ENCODE results near the gene NUP210. TPM values are rescaled to one million over a fixed set of nuclear protein-coding genes. Genes with fewer than 3 reads are reported as not detected.

NUP210 gene
- polyA plus RNA-seq, 1 donor: 26.0 TPM

DNA sequence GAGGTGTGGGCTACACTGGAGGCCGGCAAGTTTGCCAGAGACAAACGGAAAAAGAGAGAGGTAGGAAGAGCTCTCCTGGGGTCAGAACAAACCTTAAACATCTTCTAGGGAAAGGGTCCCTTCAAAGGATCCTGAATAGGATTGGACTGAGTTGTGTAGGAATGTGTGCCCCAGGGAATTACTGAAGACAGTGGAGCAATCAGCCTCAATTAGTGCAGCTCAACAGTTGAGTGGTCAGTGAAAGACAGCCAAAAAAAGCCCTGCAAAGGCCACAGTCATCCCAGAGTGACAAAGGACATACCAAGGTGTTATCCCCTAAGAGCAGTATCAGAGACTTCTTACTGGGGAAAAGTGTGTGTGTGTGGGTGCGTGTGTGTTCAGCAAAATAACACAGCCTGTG lies 70.3 kb downstream of the NUP210 start:
- WGBS (ENCODE audit: insufficient coverage, low lambda C conversion rate): 60% methylated on average over 1 of the region's 3 CpGs
- Histone ChIP-seq H3K27me3 (ENCODE audit: control insufficient read depth, insufficient read depth, low read length) (no peaks in the 10 kb centered on the region), H3K36me3 (ENCODE audit: control insufficient read depth, insufficient read depth, low read length) (peaks cover 52% of the 10 kb centered on the region), H3K4me3 (ENCODE audit: low read length) (no peak overlapping the region), H3K27ac (ENCODE audit: low read length) (no peak overlapping the region), H3K4me1 (ENCODE audit: control insufficient read depth, insufficient read depth, low read length) (no peaks in the 10 kb centered on the region), H3K9me3 (ENCODE audit: control insufficient read depth, low read depth, low read length) (no peaks in the 10 kb centered on the region)
- no peak for DNase-seq

DNA sequence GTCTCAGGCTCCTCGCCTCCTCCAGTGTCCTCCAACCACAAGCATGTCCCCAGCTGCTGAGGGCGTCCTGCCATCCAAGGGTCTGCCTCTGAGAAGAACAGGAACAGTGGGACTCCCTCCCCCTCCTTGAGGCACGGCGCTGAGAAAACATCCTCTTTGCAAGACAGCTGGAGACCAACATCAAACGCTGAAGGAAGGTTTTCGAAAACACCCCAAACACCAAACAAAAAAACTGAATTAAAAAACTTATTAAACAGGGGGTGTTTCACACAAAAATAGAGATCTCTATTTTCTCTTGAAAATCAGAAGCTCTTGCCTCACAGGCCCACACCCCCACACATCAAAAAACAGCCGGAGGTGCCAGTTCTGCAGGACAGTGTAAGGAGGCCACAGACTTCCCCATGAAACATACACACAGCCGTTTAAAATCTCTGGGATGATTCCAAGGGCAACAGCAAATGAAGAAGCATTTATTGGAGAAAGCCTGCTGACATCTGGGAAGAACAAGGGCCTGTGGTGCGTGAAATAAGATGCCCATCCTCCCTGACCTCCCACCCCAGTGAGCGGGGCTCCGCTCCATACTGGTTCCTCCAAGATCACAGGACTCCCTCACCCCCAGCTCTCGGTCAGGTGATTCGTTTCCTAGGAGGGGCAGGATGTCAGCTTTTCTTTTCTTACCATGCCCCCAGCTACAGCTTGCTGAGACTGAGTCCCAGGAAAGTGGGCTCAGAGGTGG lies 71.3 kb downstream of the NUP210 start:
- WGBS (ENCODE audit: insufficient coverage, low lambda C conversion rate): no CpG with 5 or more reads among the region's 13 CpGs
- Histone ChIP-seq H3K36me3 (ENCODE audit: control insufficient read depth, insufficient read depth, low read length) (peaks cover 47% of the 10 kb centered on the region), H3K4me1 (ENCODE audit: control insufficient read depth, insufficient read depth, low read length) (no peaks in the 10 kb centered on the region), H3K27ac (ENCODE audit: low read length) (no peak overlapping the region), H3K4me3 (ENCODE audit: low read length) (no peak overlapping the region), H3K9me3 (ENCODE audit: control insufficient read depth, low read depth, low read length) (no peaks in the 10 kb centered on the region), H3K27me3 (ENCODE audit: control insufficient read depth, insufficient read depth, low read length) (no peaks in the 10 kb centered on the region)
- no peak for DNase-seq

DNA sequence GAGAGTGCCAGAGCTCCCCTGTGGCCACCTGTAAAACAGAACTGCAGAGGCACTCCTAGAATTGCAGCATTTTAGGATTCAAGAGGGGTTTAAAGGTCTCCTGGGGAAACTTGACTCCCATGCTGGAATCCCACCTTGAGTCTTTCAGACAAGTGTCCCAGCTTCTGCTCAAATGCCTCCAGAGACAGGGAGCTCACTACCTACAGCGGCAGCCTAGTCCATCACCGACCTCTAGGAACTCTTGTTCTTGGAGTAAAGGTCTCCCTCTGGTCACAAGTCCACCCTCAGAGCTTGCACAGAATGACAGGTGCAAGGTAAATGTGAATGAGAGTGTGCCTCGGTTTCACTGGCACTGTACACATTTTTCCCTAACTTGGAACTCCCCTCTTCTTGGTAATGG lies 72.0 kb downstream of the NUP210 start:
- Histone ChIP-seq H3K27ac (ENCODE audit: low read length) (no peak overlapping the region), H3K4me3 (ENCODE audit: low read length) (no peak overlapping the region), H3K4me1 (ENCODE audit: control insufficient read depth, insufficient read depth, low read length) (no peaks in the 10 kb centered on the region), H3K27me3 (ENCODE audit: control insufficient read depth, insufficient read depth, low read length) (no peaks in the 10 kb centered on the region), H3K36me3 (ENCODE audit: control insufficient read depth, insufficient read depth, low read length) (peaks cover 40% of the 10 kb centered on the region), H3K9me3 (ENCODE audit: control insufficient read depth, low read depth, low read length) (no peaks in the 10 kb centered on the region)
- no peak for DNase-seq
- no CpG with 5 or more reads among the region's 3 CpGs for WGBS (ENCODE audit: insufficient coverage, low lambda C conversion rate)

DNA sequence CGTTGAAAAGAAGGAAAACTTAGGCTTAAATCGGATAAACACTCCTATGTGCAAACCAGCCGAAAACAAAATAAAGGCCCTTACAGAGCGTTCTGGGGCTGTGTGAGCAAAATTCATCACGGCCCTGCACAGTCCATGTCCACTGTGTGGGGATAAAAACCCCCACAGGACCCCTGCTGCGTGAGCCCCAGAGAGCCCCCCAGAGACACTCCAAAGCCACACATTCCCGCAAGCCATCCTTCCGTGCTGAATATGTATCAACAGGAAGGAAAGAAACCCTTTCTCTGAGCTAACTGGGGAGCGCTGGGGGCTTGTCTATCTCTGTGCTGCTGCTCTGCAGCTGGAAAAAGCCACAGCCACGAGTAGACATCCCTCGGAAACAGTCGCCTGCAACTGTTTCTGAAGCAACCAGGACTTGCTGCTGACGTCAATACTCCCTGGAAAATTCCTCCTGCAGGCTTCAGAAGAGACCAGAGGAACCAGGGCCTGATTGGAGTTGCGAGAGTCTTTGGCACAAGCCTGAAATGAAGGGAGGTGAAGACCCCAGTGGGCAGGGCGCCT lies 72.7 kb downstream of the NUP210 start:
- H3K27ac ChIP-seq (ENCODE audit: low read length): no peak overlapping the region
- H3K4me3 ChIP-seq (ENCODE audit: low read length): no peak overlapping the region
- no peaks in the 10 kb centered on the region for H3K4me1 ChIP-seq (ENCODE audit: control insufficient read depth, insufficient read depth, low read length)
- no peaks in the 10 kb centered on the region for H3K27me3 ChIP-seq (ENCODE audit: control insufficient read depth, insufficient read depth, low read length)
- DNase-seq: no peak
- 80% methylated on average over 2 of the region's 15 CpGs for WGBS (ENCODE audit: insufficient coverage, low lambda C conversion rate)
- no peaks in the 10 kb centered on the region for H3K9me3 ChIP-seq (ENCODE audit: control insufficient read depth, low read depth, low read length)
- H3K36me3 ChIP-seq (ENCODE audit: control insufficient read depth, insufficient read depth, low read length): peaks cover 38% of the 10 kb centered on the region

DNA sequence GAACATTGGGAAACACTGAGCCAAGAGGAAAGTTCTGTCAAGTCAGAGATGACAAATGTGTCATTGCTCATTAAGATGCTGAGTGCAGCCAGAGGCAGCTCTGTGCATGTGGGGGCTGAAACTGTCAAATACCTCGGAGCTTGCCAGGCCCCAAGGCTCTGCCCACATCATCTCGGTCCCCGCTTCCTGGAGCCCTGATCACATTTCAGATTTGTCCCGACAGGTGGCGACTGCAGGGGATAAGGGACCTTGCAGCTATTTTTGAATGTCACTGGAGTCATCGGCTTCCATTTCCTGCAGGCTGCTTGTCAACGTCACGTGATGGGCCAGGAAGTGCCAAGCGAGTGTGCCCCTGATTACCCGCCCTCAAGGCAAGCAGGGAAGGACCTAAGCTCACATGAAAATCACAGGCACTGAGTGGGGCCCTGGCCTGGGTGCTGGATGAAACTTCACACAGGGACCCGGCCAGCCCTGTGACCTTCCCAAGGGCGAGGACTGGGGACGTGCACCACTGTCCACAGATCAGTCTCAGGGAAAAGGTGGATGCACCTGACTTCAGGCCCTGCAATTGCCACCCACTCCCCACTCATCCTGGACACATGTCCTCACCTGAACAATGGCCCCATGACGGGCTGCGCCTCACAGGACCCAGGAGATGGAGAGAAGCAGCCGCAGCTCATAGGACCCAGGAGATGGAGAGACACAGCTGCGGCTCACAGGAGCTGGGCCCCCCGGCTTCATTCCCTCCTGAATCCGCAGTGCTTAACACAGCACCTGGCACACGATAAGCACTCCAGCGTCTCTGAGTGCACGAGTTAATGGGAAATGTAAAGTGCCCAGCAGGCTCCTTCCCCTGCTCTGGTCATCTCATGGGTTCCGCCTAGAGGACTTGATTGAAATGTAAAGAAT lies 73.4 kb downstream of the NUP210 start:
- Histone ChIP-seq H3K36me3 (ENCODE audit: control insufficient read depth, insufficient read depth, low read length) (peaks cover 33% of the 10 kb centered on the region), H3K4me3 (ENCODE audit: low read length) (no peak overlapping the region), H3K9me3 (ENCODE audit: control insufficient read depth, low read depth, low read length) (no peaks in the 10 kb centered on the region), H3K27me3 (ENCODE audit: control insufficient read depth, insufficient read depth, low read length) (no peaks in the 10 kb centered on the region), H3K4me1 (ENCODE audit: control insufficient read depth, insufficient read depth, low read length) (no peaks in the 10 kb centered on the region), H3K27ac (ENCODE audit: low read length) (no peak overlapping the region)
- whole genome bisulfite sequencing (ENCODE audit: insufficient coverage, low lambda C conversion rate): no CpG with 5 or more reads among the region's 23 CpGs
- no peak for DNase-seq

DNA sequence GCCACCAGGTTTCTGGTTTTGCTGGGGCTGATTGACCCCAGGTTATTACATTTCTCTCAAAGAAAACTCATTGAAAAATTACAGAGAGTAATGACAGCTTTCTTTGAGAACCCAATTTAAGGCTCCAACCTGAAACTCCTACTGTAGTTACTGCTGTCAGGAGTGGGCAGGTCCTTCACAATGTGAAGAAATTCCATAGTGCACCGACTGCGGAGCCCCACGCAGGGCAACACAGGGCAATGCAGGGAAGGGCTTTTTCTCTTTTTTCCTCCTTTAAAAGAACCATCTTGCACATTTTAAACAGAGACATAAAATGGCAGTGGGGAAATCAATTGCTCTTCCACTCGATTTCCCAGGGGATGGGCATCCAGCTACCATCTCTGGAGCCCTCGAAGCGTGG lies 74.3 kb downstream of the NUP210 start:
- DNase-seq: no peak

DNA sequence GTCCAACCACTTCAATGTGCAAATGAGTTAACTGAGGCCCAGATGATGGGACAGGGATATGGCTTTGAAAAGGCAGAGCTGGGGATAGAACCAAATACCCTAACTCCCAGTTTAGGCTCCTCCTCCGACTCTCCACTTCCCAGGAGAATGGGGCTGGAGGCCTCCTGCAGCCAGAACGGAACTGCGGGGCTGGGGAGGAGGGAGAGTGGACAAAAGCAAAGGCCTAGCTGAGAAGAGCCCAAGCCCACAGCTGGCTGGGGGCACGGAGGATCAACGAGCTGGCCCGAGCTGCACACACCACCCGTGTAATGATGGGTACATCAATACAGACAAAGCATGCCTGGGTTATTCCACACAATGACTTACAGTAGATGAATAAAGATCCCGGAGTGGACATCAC lies 74.8 kb downstream of the NUP210 start:
- H3K36me3 ChIP-seq (ENCODE audit: control insufficient read depth, insufficient read depth, low read length): peaks cover 40% of the 10 kb centered on the region
- H3K27me3 ChIP-seq (ENCODE audit: control insufficient read depth, insufficient read depth, low read length): no peaks in the 10 kb centered on the region
- no peak overlapping the region for H3K4me3 ChIP-seq (ENCODE audit: low read length)
- H3K9me3 ChIP-seq (ENCODE audit: control insufficient read depth, low read depth, low read length): no peaks in the 10 kb centered on the region
- DNase-seq: no peak
- no CpG with 5 or more reads among the region's 8 CpGs for WGBS (ENCODE audit: insufficient coverage, low lambda C conversion rate)
- H3K27ac ChIP-seq (ENCODE audit: low read length): no peak overlapping the region
- H3K4me1 ChIP-seq (ENCODE audit: control insufficient read depth, insufficient read depth, low read length): no peaks in the 10 kb centered on the region

More for the DNA sequence above, 74.3 kb downstream of the NUP210 start:
- Histone ChIP-seq H3K27ac (ENCODE audit: low read length) (no peak overlapping the region), H3K4me1 (ENCODE audit: control insufficient read depth, insufficient read depth, low read length) (no peaks in the 10 kb centered on the region), H3K9me3 (ENCODE audit: control insufficient read depth, low read depth, low read length) (no peaks in the 10 kb centered on the region), H3K4me3 (ENCODE audit: low read length) (no peak overlapping the region), H3K27me3 (ENCODE audit: control insufficient read depth, insufficient read depth, low read length) (no peaks in the 10 kb centered on the region), H3K36me3 (ENCODE audit: control insufficient read depth, insufficient read depth, low read length) (peaks cover 36% of the 10 kb centered on the region)
- no CpG with 5 or more reads among the region's 6 CpGs for WGBS (ENCODE audit: insufficient coverage, low lambda C conversion rate)

DNA sequence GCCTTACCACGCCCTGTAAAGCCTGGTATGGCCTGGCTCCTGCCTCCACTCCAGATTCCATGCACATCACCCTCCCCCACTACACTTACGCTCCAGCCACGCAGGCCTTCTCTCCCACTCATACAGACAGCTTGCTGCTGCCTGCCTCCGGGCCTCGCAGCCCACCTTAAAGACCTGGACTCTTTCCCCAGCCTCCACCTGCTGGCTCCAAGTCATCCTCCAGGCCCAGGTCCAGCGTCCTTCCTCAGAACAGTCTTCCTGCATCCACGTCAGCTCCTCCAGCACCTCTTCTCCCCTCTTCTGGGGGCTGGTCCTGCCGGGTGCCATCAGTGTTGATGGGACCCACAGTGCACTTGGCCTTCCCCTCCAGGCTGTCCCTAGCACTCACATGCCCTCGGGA lies 75.5 kb downstream of the NUP210 start:
- Histone ChIP-seq H3K4me1 (ENCODE audit: control insufficient read depth, insufficient read depth, low read length) (no peaks in the 10 kb centered on the region), H3K9me3 (ENCODE audit: control insufficient read depth, low read depth, low read length) (no peaks in the 10 kb centered on the region), H3K4me3 (ENCODE audit: low read length) (no peak overlapping the region), H3K36me3 (ENCODE audit: control insufficient read depth, insufficient read depth, low read length) (peaks cover 38% of the 10 kb centered on the region), H3K27ac (ENCODE audit: low read length) (no peak overlapping the region), H3K27me3 (ENCODE audit: control insufficient read depth, insufficient read depth, low read length) (no peaks in the 10 kb centered on the region)
- 63% methylated on average over 2 of the region's 9 CpGs for WGBS (ENCODE audit: insufficient coverage, low lambda C conversion rate)
- no peak for DNase-seq

DNA sequence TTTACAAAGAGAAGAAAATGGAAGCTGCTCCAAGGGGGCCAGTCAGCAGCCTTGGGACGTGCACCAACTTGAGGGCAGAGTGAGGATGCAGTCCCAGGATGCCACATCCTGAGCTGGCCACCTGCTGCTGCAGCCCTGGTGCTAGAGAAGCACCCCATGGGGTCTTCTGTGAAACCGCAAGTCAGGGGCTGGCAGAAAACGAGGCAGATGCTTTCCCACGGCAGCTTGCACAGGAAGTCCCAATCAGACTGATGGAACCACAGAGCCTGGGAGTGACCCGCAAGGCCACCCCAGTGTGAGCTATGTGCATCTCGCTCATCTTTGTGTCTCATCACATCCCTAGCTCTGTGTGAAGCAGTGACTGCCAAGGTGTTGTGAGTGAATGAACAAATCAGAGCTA lies 76.5 kb downstream of the NUP210 start:
- DNase-seq: no peak
- Histone ChIP-seq H3K27ac (ENCODE audit: low read length) (no peak overlapping the region), H3K27me3 (ENCODE audit: control insufficient read depth, insufficient read depth, low read length) (no peaks in the 10 kb centered on the region), H3K4me3 (ENCODE audit: low read length) (no peak overlapping the region), H3K9me3 (ENCODE audit: control insufficient read depth, low read depth, low read length) (no peaks in the 10 kb centered on the region), H3K36me3 (ENCODE audit: control insufficient read depth, insufficient read depth, low read length) (peaks cover 42% of the 10 kb centered on the region), H3K4me1 (ENCODE audit: control insufficient read depth, insufficient read depth, low read length) (no peaks in the 10 kb centered on the region)
- no CpG with 5 or more reads among the region's 6 CpGs for WGBS (ENCODE audit: insufficient coverage, low lambda C conversion rate)

DNA sequence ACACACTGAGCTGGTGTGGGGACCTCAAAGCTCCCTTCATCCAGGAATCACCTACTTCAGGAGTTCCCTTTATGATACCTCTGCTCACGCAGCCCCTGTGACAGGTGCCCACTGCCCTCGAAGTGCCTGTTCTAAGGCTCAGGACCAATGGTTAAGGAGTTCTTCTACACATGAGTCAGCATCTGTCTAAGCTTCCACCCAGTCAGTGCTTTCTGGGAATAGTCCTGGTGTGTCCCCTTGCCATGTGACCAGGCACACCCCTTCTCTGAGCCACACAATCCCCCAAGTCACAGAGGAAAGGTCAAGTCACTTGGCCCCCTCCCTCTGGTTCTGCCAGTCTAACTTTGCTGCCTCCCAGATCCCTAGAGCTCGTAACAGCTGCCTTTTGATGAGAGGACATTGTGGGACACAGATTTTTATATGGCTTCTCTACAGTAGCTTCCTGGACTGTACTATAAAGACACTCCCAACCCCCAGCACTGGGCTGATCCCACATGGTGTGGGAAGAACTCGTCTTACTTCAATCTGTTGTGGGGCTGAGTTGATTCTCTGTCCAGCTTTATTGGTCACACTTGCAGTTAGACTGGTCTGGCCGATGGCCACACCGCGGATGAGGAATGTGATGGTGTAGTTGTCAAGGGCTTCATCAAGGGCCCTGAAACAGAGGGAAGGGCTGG lies 78.8 kb downstream of the NUP210 start:
- Histone ChIP-seq H3K4me3 (ENCODE audit: low read length) (no peak overlapping the region), H3K4me1 (ENCODE audit: control insufficient read depth, insufficient read depth, low read length) (no peaks in the 10 kb centered on the region), H3K27ac (ENCODE audit: low read length) (no peak overlapping the region), H3K9me3 (ENCODE audit: control insufficient read depth, low read depth, low read length) (no peaks in the 10 kb centered on the region), H3K36me3 (ENCODE audit: control insufficient read depth, insufficient read depth, low read length) (peaks cover 47% of the 10 kb centered on the region), H3K27me3 (ENCODE audit: control insufficient read depth, insufficient read depth, low read length) (no peaks in the 10 kb centered on the region)
- DNase-seq: no peak
- WGBS (ENCODE audit: insufficient coverage, low lambda C conversion rate): no CpG with 5 or more reads among the region's 7 CpGs

Data from large intestine (tissue), 3 donors.